Measurements from ENCODE around the gene MGAT5B.

DNA sequence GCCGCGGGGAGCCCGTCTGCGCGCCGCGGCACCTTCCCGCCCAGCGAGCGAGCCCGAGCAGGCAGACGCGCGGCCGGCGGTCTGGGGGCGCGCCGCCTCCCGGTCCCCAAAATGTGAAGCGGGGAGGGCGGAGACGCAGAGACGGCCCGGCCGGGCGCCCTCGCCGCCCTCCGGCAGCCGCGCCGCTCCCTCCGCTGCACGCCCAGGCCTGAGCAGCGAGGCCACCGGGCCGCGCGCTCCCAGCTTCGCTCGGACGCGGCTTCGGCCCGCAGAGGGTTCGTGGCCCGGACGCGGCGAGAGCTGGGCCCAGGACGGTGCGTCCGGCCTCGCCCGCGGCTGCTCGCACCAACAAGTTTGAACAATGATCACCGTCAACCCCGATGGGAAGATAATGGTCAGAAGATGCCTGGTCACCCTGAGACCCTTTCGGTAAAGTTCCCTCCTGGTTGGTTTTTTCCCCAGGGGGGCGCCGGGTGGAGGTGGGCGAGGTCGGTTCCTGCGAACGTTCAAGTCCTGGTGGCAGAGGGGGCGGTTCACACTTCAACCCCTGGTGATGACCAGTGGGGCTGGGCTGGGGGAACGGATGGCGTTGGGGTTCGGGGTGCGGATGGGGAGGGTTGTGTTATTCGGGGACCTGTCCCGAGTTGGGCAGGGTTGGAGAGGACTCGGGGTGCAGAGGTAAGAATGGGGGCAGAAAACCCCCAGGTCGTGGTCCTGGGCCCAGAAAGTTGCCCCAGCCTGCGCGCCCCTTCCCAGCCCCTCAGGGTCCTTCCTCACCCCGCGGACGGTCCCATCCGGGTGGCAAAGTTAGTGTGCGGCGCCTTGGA lies 678 bp downstream of the MGAT5B start:
- TF ChIP-seq EZH2 (IDR thresholded peaks at IDR 0.05; ENCODE audit: insufficient read depth, poor library complexity, severe bottlenecking) (peak; percentile 98), EZH2phosphoT487 (IDR thresholded peaks at IDR 0.05; ENCODE audit: insufficient read depth, low read depth) (0 out of 2 replicates have a peak, but pooled peaks have one; percentile 34)
